GM21515 (cell line): ENCODE data around the gene B3GALT5.

Experiments used
- ATAC-seq: cut with Tn5 transposase; IDR thresholded peaks from one replicate; pipeline ENCODE4 v1.9.1; 2021; ENCODE audit not compliant: unreplicated experiment

B3GALT5 gene

DNA sequence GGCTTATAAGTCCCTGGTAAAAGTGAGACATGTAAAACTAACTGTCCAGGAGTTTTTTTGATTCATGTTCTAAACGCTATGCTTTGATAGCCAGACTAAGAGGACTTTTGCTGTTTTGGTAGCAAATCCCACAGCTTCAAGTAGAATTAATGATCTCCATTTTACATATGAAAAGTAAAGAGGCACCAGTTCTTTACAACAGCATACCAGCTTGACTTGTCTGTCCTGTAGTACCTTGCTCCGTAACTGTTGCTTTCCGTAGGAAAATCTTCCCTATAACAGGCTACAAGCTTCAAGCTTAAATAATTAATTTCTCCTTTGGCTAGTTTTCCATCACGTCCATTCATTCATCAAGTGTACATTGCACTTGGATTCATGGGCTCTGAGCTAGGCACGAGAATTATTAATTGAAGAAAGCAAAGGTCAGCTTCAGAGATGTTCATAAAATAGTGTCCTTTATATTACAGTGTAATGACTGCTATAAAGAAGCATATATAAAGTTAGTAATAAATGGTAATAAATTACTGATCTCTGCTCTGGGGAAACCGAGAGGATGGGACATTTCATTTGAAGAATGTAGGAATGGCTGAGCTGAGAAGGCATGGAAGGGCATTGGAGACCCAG, 29.2 kb downstream of the B3GALT5 start:
- no peak for ATAC-seq

DNA sequence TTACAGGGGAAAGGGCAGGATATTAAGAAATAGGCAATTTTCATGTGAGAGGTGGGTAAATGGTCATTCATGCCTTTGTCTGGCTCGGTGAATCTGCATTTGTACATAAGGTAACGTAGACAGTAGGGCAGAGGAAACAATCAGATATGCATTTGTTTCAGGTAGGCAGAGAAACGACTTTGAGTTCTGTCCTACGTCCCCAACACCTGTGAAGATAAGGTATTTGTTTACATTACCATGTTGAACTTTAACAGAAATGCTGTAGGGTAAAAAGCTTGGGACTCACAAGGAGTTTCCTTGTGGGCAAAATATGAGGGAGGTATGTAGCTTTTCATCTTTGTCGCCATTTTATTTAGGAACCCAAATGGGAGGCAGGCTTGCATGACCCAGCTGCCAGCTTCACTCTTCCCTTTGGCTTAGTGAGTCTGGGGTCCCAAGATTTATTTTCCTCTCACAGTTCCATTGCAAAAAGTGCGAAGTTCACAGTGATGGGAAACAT, 31.4 kb downstream of the B3GALT5 start:
- ATAC-seq: no peak

DNA sequence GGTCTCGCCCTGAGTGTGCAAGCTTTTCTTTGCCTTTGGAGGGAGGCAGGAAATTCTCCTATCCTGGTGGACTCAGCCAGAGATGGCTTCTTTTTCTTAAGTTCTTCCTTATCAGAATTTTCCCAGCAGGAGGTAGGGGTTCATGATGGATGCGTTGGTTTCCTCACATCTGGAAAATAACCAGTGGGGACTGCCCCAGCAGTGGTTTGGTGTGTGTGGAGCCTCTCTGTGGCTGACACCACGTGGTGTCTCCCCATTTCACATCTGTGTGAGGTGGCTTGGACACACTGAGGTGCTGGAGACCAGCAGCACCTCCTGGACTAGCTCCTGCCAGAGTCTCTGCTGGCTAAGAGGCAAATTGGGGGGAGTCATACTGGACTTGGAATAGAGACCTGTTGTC, 32.6 kb downstream of the B3GALT5 start:
- no peak for ATAC-seq

DNA sequence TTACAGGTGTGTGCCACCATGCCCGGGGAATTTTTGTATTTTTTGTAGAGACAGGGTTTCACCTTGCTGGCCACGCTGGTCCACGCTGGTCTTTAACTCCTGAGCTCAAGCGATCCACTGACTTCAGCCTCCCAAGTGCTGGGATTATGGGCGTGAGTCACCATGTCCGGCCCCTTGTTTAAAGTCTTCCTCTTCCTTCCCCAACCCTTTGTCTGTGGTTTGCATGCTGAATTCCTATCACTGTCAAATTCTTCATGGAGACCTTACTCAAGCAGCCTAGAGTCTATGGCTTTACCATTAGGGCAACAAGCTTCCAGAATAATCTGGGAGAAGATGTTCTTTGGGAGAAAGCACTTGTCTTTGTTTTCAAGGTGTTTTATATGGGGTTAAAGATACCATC, 34.7 kb downstream of the B3GALT5 start:
- ATAC-seq: no peak

DNA sequence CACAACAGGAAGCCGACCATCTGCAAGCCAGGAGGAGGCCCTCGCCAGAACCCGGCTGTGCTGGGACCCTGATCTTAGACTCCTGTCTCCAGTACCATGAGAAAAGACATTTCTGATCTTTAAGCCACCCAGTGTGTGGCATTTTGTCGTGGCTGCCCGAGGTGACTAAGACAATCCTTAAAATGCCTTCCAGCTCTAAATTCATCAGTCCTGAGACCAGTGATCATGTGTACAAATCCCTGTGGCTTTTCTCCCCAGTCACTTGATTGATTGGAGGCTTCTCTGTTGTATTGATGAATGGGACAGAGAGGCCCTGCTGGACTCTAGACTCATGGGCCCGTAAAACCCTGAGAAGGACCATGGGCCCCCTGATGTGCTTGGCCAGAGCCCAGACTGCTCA, 36.1 kb downstream of the B3GALT5 start:
- ATAC-seq: no peak

DNA sequence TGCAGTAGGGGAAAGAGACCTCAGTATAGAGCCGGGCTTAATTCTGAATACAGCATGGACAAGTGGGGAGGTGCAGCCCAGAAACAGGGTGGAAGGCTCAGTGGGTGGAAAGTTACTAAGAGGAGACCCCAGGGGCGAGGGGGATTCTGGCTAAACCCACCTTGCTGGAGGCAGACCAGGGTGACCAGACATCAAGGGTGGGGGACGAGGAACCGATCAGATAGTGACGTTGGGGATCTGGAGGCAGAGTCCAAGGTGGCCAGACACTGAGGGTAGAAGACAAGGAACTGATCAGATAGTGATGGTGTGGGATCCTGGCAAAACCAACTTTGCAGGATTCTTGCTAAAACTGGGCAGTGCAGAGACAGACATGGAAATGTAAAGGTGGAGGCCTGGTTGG, 36.8 kb downstream of the B3GALT5 start:
- no peak for ATAC-seq

DNA sequence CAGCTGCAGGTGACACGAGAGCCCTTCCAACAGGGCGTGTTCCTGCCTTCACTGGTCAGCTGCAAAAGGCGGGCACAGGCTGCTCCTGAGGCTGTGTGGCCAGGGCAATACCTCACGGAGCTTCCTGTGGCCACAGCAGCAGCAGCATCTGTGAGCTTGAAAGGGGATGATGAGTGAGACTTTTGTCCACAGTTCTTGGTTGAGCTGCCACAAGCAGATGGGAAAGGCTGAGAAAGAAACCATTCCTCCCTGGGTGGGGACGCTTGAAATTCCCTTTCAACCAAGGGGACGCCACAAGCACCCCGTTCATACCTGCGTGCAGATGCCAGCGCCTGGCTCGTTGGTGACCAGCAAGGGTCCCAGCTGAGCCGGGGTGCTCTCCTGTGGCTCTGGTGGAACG, 37.6 kb downstream of the B3GALT5 start:
- ATAC-seq: no peak

DNA sequence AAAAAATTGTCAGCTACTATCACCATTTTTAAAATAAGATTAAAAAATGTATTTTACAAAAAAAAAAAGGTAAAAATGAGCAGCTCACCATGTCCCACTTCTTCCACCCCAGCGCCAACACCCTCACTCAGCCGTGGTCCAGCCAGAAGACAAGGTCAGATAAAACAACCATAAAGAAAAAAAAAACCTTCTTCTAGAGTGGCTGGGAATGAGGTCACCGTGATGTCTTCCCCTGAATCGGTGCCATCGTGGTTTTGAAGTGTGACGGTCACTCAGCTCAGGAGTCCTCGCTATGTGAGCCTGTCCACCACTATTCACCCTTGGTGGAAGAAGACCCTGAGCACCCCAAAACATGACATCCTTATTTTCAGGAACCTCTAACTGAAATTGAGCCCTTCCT, 38.1 kb downstream of the B3GALT5 start:
- ATAC-seq: no peak

DNA sequence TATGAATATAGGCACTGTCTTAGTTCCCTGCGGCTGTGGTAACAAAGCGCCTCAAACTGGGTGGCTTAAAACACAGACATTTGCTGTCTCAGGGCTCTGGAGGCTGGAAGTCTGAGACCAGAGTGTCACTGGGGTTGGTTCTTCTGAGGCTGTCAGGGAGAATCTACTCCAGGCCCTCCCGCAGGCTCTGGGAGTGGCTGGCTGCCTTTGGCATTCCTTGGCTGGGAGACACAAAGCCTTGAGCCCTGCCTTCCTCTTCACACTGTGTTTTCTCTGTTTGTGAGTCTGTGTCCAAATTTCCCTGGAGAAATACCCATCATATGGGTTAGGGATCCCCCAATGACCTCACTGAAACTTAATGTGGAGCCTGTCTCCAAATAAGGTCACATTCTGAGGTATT, 38.5 kb downstream of the B3GALT5 start:
- no peak for ATAC-seq

DNA sequence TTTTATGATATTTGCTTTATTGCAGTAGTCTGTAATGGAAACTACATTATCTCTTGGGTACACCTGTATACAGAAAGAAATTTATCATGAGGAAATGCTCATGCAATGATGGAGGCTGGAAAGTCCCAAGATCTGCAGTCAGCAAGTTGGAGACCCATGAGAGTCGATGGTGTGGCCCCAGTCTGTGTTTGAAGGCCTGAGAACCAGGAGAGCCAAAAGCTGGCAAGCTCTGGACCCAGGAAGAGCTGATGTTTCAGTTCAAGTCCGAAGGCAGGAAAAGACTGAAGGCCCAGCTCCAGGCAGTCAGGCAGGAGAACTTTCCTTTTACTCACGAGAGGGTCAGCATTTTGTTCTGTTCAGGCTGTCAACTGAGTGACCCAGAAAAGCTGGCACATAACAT, 42.2 kb downstream of the B3GALT5 start:
- ATAC-seq: no peak

DNA sequence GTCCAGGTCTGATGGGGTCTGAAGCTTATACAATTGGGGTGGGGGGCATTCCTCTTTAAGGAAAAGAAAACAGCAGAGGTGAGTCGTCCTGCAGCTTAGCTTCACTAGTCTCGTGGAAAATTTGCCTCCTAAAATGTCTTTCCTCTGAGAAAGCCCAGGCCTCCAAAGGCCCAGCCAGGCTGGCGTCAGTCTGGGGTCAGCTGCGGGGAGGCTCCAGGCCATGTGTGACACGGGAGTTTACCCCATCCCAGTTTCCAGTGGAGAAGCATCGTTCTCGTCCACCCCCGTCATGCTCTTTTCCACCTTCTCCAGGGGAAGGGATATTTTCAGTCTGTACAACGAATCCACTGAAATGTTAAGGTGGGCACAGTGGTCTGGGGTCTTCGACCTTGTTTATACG, 42.8 kb downstream of the B3GALT5 start:
- ATAC-seq: no peak

DNA sequence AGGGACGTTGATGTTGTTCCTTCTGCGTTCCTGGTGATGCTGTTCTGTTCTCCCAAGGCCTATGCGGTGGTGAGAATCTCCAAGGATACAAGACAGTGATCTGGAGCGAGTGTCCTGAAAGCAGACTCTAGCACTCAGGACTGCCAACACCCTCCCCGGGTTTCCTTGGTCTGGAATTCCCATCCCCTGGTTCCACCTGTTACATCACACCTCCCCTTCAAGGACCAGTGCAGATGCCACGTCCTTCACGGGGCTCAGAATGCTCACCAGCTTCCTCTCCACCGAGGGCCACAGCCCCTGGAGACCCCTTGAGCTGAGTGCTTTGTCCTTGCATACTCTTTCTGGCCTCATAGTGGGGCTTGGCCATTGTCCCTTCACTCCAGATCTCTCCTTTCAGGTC, 43.5 kb downstream of the B3GALT5 start:
- no peak for ATAC-seq

DNA sequence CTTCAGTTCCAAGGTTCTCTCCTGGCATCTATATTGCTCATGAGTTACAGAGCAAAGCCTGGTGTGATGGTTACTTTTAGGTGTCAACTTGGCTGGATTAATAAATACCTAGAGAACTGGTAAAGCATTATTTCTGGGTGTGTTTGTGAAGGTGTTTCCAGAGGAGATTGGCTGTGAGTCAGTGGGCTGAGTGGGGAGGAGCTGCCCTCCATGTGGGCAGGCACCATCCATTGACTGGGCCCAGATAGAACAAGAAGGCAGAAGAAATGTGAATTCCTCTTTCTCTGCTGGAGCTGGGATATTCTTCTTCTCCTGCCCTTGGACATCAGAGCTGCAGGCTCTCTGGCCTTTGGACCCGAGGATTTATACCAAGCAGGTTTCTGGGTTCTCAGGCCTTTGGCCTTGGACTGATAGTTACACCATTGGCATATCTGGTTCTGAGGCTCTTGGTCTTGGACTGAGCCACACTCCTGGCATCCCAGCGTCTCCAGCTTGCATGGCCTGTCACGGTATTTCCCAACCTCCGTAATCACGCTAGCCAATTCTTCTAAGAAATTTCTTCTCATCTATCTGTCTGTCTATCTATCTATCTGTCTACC, 44.5 kb downstream of the B3GALT5 start:
- no peak for ATAC-seq

DNA sequence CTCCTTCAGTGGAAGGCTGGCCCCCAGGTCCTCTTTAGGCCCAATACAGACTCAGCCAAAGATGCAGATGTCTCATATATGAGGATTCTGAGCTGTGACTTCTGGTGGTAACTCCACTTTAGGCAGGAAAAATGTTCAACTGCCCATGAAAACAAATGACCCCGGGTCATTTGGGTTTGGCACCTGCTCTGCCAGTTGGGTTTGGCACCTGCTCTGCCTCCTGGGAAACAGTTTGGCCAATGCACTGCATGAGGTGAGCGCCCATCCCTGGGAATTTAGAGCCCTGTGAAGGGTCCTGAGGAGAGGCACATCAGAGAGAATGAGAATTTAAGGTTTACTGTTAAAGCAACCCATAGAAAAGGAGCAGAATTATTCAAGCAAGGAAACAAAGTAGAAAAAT, 45.3 kb downstream of the B3GALT5 start:
- no peak for ATAC-seq

DNA sequence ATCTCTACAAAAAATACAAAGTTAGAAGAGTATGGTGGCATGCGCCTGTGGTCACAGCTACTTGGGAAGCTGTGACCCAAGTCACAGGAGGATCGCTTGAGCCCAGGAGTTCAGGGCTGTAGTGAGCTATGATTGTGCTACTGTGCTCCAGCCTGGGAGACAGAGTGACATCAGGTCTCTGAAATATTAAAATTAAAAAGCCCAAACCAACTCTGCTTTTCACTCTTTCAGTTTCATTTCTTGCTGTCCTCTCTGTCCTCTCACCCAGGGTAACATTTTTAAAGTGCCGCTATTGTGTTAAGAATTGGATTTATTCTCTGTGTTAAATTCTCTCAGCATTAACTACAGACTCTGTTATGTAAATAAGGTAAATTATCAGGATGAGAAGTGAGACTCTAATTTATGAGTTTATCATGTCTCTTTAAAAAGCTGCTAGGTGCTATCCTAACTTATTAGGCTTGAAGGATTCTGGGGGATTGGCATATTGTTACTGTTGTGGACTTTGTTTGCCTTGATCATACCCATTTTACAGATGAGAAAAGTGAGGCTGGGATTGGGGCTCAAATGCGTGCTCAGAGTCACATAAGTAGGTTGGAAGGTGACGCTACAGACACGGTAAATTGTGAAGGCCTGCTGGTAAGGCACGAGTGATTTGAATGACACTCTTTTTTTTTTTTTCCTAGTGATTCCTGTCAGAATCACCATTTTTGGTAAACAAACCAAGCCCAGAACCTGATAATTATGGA, 46.5 kb downstream of the B3GALT5 start:
- ATAC-seq: no peak

DNA sequence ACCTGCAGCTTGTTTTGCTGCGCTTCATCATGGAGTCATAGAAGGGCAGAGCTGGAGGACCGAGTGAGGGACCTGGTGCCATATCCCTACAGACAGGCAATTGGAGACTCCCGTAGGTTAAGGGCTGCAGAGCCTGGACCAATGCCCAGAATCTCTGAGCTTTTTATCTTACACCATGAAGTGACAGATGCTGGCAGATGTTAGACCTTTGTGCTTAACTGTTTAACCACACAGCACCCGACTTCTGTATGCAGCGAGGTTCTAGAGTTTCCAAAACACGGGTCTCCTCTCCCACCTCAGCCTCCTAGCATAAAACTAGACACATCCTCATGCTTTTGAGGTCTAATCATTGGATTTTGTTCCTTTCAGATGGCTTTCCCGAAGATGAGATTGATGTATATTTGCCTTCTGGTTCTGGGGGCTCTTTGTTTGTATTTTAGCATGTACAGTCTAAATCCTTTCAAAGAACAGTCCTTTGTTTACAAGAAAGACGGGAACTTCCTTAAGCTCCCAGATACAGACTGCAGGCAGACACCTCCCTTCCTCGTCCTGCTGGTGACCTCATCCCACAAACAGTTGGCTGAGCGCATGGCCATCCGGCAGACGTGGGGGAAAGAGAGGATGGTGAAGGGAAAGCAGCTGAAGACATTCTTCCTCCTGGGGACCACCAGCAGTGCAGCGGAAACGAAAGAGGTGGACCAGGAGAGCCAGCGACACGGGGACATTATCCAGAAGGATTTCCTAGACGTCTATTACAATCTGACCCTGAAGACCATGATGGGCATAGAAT, 47.6 kb downstream of the B3GALT5 start:
- ATAC-seq: no peak

DNA sequence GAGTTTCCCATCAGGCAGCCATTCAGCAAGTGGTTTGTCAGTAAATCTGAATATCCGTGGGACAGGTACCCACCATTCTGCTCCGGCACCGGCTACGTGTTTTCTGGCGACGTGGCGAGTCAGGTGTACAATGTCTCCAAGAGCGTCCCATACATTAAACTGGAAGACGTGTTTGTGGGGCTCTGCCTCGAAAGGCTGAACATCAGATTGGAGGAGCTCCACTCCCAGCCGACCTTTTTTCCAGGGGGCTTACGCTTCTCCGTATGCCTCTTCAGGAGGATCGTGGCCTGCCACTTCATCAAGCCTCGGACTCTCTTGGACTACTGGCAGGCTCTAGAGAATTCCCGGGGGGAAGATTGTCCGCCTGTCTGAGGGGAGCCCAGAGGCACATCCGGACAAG, 48.4 kb downstream of the B3GALT5 start:
- no peak for ATAC-seq

DNA sequence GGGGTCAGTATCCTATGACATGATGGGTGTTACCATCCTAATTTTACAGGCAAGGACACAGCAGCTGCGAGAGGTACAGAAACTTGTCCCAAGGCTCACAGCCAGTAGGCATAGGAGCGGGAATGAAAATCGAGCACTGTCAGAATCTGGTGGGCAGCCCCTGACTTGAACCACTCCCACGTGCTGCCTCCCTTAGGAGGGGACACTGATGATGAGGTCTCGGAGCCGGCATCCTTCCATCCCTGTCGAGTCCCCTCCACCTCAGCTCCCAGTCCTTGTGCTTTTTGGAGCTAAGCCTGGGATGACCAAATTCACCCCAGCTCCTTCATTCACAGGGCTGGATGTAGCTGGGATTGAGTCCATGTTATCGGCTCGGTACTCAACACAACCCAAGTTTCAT, 49.0 kb downstream of the B3GALT5 start:
- no peak for ATAC-seq

DNA sequence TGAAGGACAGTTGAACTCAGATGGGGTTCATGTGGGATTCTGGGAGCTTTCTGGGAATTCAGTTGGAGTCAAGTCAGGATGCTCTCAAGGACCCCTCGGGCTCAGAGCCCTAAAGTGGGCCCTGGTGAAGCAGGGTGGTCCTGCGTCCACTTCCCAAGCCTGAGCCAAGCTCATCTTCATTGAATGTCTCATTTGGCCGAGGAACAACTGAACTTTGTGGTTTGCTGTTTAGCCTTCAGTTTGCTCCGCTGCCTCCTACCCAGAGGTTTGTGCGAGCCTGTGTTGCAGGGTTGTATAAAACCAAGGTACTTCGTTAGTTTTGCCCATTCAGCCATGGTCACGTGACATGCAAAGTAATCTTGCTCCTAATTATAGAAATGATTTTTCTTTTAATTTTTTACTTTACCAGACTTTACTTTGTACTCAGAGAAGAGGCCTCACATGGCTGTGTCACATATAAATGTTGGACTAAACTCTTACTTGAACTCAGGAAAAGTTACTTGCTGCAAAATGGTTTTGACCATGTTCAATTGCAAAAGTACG, 49.7 kb downstream of the B3GALT5 start:
- ATAC-seq: no peak

DNA sequence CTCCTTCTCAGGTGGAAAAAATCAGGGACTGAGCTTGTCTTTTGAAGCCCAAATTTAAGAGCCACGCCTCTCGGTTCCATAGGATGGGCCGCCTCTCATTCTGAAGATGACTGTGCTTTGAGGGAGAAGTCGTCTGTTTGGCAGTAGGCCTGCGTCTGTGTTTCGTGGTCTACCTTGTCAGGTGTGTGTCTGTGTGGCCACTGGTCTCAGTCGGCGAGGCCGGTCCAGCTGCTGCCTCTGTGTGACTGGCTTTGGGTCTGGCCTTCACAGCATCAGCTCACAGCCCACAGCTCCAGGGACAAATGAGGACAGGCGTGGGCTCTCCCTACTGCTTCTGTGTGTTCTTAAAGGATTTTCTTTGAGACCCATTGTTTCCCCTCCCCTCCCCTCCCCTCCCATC, 50.3 kb downstream of the B3GALT5 start:
- no peak for ATAC-seq

DNA sequence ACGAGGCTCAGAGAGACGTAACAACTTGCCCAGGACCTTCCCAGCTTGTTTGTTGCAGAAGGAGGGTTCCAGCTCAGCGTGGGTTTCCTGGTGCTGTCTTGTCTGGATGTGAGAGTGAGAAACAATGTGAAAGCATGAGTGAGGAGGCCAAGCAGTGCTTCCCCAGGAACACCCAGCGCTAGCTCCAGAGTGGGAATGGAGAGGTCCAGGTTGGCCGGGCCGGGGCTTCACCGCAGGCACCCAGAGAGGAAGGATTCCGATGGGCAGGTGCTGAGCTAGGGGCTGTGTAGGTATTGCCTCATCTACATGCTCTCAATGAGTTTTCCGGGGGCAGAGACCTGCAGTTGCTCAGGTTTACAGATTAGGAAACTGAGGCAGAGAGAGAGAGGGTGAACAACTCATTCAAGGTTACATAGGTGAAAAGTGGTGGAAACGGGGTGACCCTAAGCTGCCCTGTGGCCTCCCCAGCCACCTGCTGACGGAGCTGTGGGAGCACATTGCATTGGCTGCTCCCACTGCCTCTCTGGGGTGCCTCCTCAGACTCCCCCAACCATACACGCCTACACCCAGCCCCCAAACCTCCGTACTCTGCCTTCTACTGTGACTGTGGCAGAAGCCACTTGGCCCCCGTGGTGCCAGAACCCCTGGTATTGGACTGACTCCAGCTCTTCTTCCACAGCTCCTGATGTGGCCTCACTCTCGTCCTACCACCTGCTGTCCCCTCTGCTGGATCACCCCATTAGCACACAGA, 51.2 kb downstream of the B3GALT5 start:
- no peak for ATAC-seq
